Measurements from ENCODE around the gene MMD2.

MMD2 gene

DNA sequence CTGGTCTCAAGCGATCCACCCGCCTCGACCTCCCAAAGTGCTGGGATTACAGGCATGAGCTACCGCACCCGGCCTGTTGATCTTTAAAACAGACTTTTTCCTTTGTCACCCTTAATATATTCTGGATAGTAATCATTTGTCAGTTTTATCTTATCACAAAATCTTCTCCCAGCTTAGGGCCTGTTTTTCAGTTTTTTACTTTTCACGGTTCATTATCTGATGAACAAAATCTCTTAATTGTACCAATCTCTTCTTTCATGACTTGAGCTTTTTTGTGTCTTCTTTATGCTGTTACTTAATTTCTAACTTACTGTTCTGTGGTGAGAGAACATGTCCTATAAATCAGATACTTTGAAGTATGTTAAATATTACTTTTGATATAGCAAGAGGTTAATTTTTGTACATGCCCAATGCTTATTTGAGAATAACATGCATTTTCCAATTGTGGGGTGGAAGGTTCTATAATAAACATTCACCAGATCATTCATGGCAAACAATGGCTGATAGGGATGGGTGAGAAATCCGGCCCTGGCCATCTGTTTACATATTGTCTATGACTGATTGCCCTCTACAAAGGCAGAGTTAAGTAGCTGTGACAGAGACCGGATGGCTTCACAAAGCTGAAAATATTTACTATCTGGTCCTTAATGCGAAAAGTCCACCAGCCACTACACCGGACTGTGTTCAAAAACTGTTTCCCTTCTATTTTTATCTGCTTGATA, 102.5 kb downstream of the MMD2 start:
- Histone ChIP-seq H3K27me3 (ENCODE audit: control insufficient read depth, insufficient read depth, low read length) (peaks cover 18% of the 10 kb centered on the region), H3K4me3 (ENCODE audit: low read depth, low read length) (no peak overlapping the region), H3K9ac (ENCODE audit: low read depth, low read length) (no peak overlapping the region), H3K4me1 (ENCODE audit: control insufficient read depth, insufficient read depth, low read length) (no peaks in the 10 kb centered on the region), H3K36me3 (ENCODE audit: control insufficient read depth, insufficient read depth, low read length) (no peaks in the 10 kb centered on the region), H3K9me3 (ENCODE audit: control insufficient read depth, insufficient read depth, low read length) (no peaks in the 10 kb centered on the region)
